Measurements from ENCODE around the gene UCMA. TPM values are rescaled to one million over a fixed set of nuclear protein-coding genes. Genes with fewer than 3 reads are reported as not detected.
A peak's percentile ranks its signal among the peaks of the same experiment; 100 is the strongest.

The UCMA gene
- total and polyA plus RNA-seq, 10 donors: not detected

DNA sequence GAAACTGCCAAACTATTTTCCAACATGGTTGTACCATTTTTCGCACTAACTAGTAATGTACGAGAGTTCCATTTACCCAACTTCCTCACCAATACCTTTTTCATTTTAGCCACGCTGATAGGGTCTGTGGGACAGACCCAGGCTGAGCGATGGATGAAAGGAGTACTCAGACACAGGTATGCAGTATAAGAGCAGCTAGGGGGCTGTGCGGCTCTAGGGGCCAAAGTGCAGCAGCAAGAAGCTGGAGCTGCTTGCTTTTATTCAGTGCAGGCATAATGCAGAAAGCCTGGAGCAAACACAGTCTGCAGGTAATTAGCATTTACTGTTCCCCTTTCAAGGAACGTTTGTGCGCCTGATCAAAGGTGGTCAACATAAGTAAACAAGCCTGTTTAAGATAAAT lies 21.0 kb downstream of the UCMA start:
- no peaks in the 10 kb centered on the region for H3K4me1 ChIP-seq
- H3K36me3 ChIP-seq: no peaks in the 10 kb centered on the region
- H3K27me3 ChIP-seq (replicated peaks in 1 of 7): no peaks in the 10 kb centered on the region
- 85 to 97% (median 93%) methylated on average over 7 of the region's 7 CpGs for WGBS, 5 donors
- no peak for DNase-seq
- H3K9me3 ChIP-seq: peaks cover 0 to 2% (median 0%) of the 10 kb centered on the region in 8 donors
- no peak overlapping the region for H3K27ac ChIP-seq
- TF ChIP-seq POLR2AphosphoS5 (IDR thresholded peaks at IDR 0.05) (no peak), POLR2A (IDR thresholded peaks at IDR 0.05) (no peak)
- TF ChIP-seq, protein P1, sequence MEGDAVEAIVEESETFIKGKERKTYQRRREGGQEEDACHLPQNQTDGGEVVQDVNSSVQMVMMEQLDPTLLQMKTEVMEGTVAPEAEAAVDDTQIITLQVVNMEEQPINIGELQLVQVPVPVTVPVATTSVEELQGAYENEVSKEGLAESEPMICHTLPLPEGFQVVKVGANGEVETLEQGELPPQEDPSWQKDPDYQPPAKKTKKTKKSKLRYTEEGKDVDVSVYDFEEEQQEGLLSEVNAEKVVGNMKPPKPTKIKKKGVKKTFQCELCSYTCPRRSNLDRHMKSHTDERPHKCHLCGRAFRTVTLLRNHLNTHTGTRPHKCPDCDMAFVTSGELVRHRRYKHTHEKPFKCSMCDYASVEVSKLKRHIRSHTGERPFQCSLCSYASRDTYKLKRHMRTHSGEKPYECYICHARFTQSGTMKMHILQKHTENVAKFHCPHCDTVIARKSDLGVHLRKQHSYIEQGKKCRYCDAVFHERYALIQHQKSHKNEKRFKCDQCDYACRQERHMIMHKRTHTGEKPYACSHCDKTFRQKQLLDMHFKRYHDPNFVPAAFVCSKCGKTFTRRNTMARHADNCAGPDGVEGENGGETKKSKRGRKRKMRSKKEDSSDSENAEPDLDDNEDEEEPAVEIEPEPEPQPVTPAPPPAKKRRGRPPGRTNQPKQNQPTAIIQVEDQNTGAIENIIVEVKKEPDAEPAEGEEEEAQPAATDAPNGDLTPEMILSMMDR (IDR thresholded peaks at IDR 0.05 in 8 of 11, conservative IDR thresholded peaks at IDR 0.05 in 3 of 11): no peak
- intact Hi-C loops (cut with DNase I; ENCODE audit: low total_unique reads): no loop called here
- no peak overlapping the region for H3K4me3 ChIP-seq

- H3K27ac ChIP-seq: no peak overlapping the region
- no peak overlapping the region for H3K4me3 ChIP-seq
- H3K36me3 ChIP-seq: peaks cover 0 to 3% (median 0%) of the 10 kb centered on the region in 6 donors
- H3K9me3 ChIP-seq: no peaks in the 10 kb centered on the region
- H3K4me1 ChIP-seq: no peaks in the 10 kb centered on the region
- TF ChIP-seq, protein P1 (IDR thresholded peaks at IDR 0.05 in 8 of 11, conservative IDR thresholded peaks at IDR 0.05 in 3 of 11): peak in 5 of 11 experiments; percentile 18 to 41 (median 24)
- no peak for TF ChIP-seq POLR2A (IDR thresholded peaks at IDR 0.05)
- WGBS, 5 donors: 64 to 79% (median 75%) methylated on average over 5 of the region's 5 CpGs
- H3K27me3 ChIP-seq (replicated peaks in 1 of 7): no peaks in the 10 kb centered on the region
- intact Hi-C loops (cut with DNase I; ENCODE audit: low total_unique reads): no loop called here
- DNase-seq: no peak
Measured at GRCh38 chr10:13206546-13207443, 27.4 kb downstream of the UCMA start.

GRCh38 chr10:13206091-13206490 lies 28.1 kb downstream of the UCMA start:
- intact Hi-C loops (cut with DNase I; ENCODE audit: low total_unique reads): no loop called here
- Histone ChIP-seq H3K9me3 (no peaks in the 10 kb centered on the region), H3K27ac (no peak overlapping the region), H3K4me1 (no peaks in the 10 kb centered on the region), H3K27me3 (replicated peaks in 1 of 7) (no peaks in the 10 kb centered on the region), H3K4me3 (no peak overlapping the region), H3K36me3 (peaks cover 0 to 10% (median 0%) of the 10 kb centered on the region in 6 donors)
- WGBS, 5 donors: 92 to 95% (median 95%) methylated on average over 9 of the region's 9 CpGs
- TF ChIP-seq, protein P1 (IDR thresholded peaks at IDR 0.05 in 8 of 11, conservative IDR thresholded peaks at IDR 0.05 in 3 of 11): no peak
- TF ChIP-seq POLR2A (IDR thresholded peaks at IDR 0.05) (no peak), POLR2AphosphoS5 (IDR thresholded peaks at IDR 0.05) (no peak)
- DNase-seq: no peak

- H3K4me1 ChIP-seq: no peaks in the 10 kb centered on the region
- no peak for DNase-seq
- intact Hi-C loops (cut with DNase I; ENCODE audit: low total_unique reads): no loop called here
- TF ChIP-seq, protein P1 (IDR thresholded peaks at IDR 0.05 in 8 of 11, conservative IDR thresholded peaks at IDR 0.05 in 3 of 11): no peak
- no peak for TF ChIP-seq POLR2AphosphoS5 (IDR thresholded peaks at IDR 0.05)
- no peak for TF ChIP-seq POLR2A (IDR thresholded peaks at IDR 0.05)
- H3K9me3 ChIP-seq: no peaks in the 10 kb centered on the region
- no peak overlapping the region for H3K27ac ChIP-seq
- H3K4me3 ChIP-seq: no peak overlapping the region
- H3K36me3 ChIP-seq: peaks cover 0 to 37% (median 0%) of the 10 kb centered on the region in 6 donors
- no peaks in the 10 kb centered on the region for H3K27me3 ChIP-seq (replicated peaks in 1 of 7)
- WGBS, 5 donors: 87 to 95% (median 93%) methylated on average over 6 of the region's 6 CpGs
Measured at GRCh38 chr10:13201132-13201531, 33.0 kb downstream of the UCMA start.

Measured in spleen (tissue), 11 donors.